Measurements from ENCODE around the gene ADM5. TPM values are rescaled to one million over a fixed set of nuclear protein-coding genes. Genes with fewer than 3 reads are reported as not detected.

ADM5 gene
- total RNA-seq, 1 experiment from 2014 or later, result 13.5 TPM

GRCh38 chr19:49658139-49658517 is 31.3 kb upstream of the ADM5 start:
- Histone ChIP-seq H3T11ph (ENCODE audit: low read length) (no peak overlapping the region), H4K5ac (ENCODE audit: insufficient read length, low read depth, low read length) (no peak overlapping the region), H2BK120ac (ENCODE audit: low read depth, low read length, poor library complexity, severe bottlenecking) (no peak overlapping the region), H2AK5ac (ENCODE audit: insufficient read length, low read length) (no peak overlapping the region), H3K79me2 (ENCODE audit: insufficient read depth, low read length) (no peaks in the 10 kb centered on the region), H3K79me1 (ENCODE audit: insufficient read depth, low read depth, low read length, poor library complexity, severe bottlenecking) (no peaks in the 10 kb centered on the region), H4K20me1 (ENCODE audit: control insufficient read depth, insufficient read depth, insufficient read length) (no peaks in the 10 kb centered on the region), H3K9me3 (ENCODE audit: control insufficient read depth, low read depth, low read length) (no peaks in the 10 kb centered on the region), H2BK5ac (ENCODE audit: insufficient read length, low read length) (no peak overlapping the region), H3K56ac (ENCODE audit: insufficient read length, low read depth, low read length) (no peak overlapping the region), H3K4me1 (ENCODE audit: insufficient read depth, low read length) (no peaks in the 10 kb centered on the region), H3K18ac (ENCODE audit: insufficient read length, low read depth, low read length) (no peak overlapping the region), H3K27me3 (ENCODE audit: insufficient read depth, low read length) (no peaks in the 10 kb centered on the region), H2AFZ (ENCODE audit: low read length) (no peak overlapping the region), H2BK12ac (ENCODE audit: insufficient read length, low read depth, low read length) (no peak overlapping the region), H4K91ac (ENCODE audit: insufficient read length, low read depth, low read length) (no peak overlapping the region), H3K23me2 (ENCODE audit: insufficient read length, low read depth, low read length, poor library complexity, severe bottlenecking) (no peaks in the 10 kb centered on the region), H3K14ac (ENCODE audit: insufficient read depth, low read length) (no peak overlapping the region), H2BK15ac (ENCODE audit: low read depth, low read length) (no peak overlapping the region), H3K4me2 (ENCODE audit: insufficient read depth, insufficient read length, low read length) (no peak overlapping the region), H2BK20ac (ENCODE audit: low read depth, low read length, poor library complexity, severe bottlenecking) (no peak overlapping the region), H3K27ac (ENCODE audit: insufficient read length, low read depth, low read length) (no peak overlapping the region), H3K23ac (ENCODE audit: insufficient read length, low read depth, low read length) (no peak overlapping the region), H3K4ac (ENCODE audit: low read depth, low read length) (no peak overlapping the region), H3K9ac (ENCODE audit: extremely low read depth, insufficient read length, low read length) (no peak overlapping the region), H4K8ac (replicated peaks; ENCODE audit: insufficient read length, low read depth, low read length) (no peak overlapping the region)
- Mint-ChIP-seq H3K27ac (peak overlapping the region in 1 of 3 experiments; percentile 92; a peak in 1 of 7 replicates), H3K4me3 (no peak overlapping the region), H3K9me3 (peaks cover 7% of the 10 kb centered on the region in 2 experiments; a peak in 4 of 5 replicates), H3K4me1 (peaks cover 19 to 27% of the 10 kb centered on the region in 2 experiments), H3K36me3 (ENCODE audit: insufficient read depth in 1 of 3, low read depth in 3 of 3) (peaks cover 54 to 92% (median 90%) of the 10 kb centered on the region in 3 experiments), H3K27me3 (ENCODE audit: low read depth) (no peaks in the 10 kb centered on the region)
- WGBS (ENCODE audit: extremely low coverage, insufficient read length, low lambda C conversion rate), result no CpG with 5 or more reads among the region's 15 CpGs
- TF ChIP-seq CTCF (conservative IDR thresholded peaks at IDR 0.05), result no peak
- no peak for DNase-seq

Data from H9 (cell line).